ENCODE measurements around the gene HAPLN3. TPM values are rescaled to one million over a fixed set of nuclear protein-coding genes. Genes with fewer than 3 reads are reported as not detected.

HAPLN3 gene
- total RNA-seq, 2 experiments from 2014 or later, result 37.3 to 49.1 TPM

GRCh38 chr15:88859550-88859949 is 35.8 kb downstream of the HAPLN3 start:
- Mint-ChIP-seq H3K36me3 (peaks cover under 1% of the 10 kb centered on the region), H3K27me3 (no peaks in the 10 kb centered on the region), H3K4me3 (no peak overlapping the region), H3K27ac (no peak overlapping the region), H3K4me1 (no peaks in the 10 kb centered on the region), H3K9me3 (ENCODE audit: low read depth) (peaks cover 4% of the 10 kb centered on the region)
- CTCF ChIA-PET, result no interaction called here
- no peak for ATAC-seq
- no peak for DNase-seq

GRCh38 chr15:88858934-88859333 is 36.4 kb downstream of the HAPLN3 start:
- Mint-ChIP-seq H3K4me3 (no peak overlapping the region), H3K27me3 (no peaks in the 10 kb centered on the region), H3K36me3 (peaks cover 2% of the 10 kb centered on the region), H3K9me3 (ENCODE audit: low read depth) (peaks cover 6% of the 10 kb centered on the region), H3K4me1 (no peaks in the 10 kb centered on the region), H3K27ac (no peak overlapping the region)
- CTCF ChIA-PET, result no interaction called here
- DNase-seq (no peak), ATAC-seq (no peak)

- Mint-ChIP-seq H3K4me1 (no peaks in the 10 kb centered on the region), H3K4me3 (no peak overlapping the region), H3K9me3 (ENCODE audit: low read depth) (peaks cover 9% of the 10 kb centered on the region), H3K36me3 (peaks cover 2% of the 10 kb centered on the region), H3K27me3 (no peaks in the 10 kb centered on the region), H3K27ac (no peak overlapping the region)
- CTCF ChIA-PET, result no interaction called here
- DNase-seq (no peak), ATAC-seq (no peak)
Measured at GRCh38 chr15:88852476-88852875, 42.9 kb downstream of the HAPLN3 start.

GRCh38 chr15:88849376-88850072 is 45.8 kb downstream of the HAPLN3 start:
- Mint-ChIP-seq H3K27me3 (no peaks in the 10 kb centered on the region), H3K36me3 (peaks cover 1% of the 10 kb centered on the region), H3K9me3 (ENCODE audit: low read depth) (peaks cover 4% of the 10 kb centered on the region), H3K27ac (no peak overlapping the region), H3K4me1 (peaks cover 4% of the 10 kb centered on the region), H3K4me3 (no peak overlapping the region)
- DNase-seq, result no peak
- CTCF ChIA-PET, result no interaction called here
- no peak for ATAC-seq

GRCh38 chr15:88848203-88848602 is 47.1 kb downstream of the HAPLN3 start:
- ATAC-seq, result no peak
- H3K4me1 Mint-ChIP-seq, result peaks cover 4% of the 10 kb centered on the region
- no peak overlapping the region for H3K27ac Mint-ChIP-seq
- no peaks in the 10 kb centered on the region for H3K27me3 Mint-ChIP-seq
- CTCF ChIA-PET, result no interaction called here
- no peaks in the 10 kb centered on the region for H3K9me3 Mint-ChIP-seq (ENCODE audit: low read depth)
- H3K36me3 Mint-ChIP-seq, result no peaks in the 10 kb centered on the region
- no peak overlapping the region for H3K4me3 Mint-ChIP-seq
- DNase-seq, result no peak

- CTCF ChIA-PET, result no interaction called here
- peaks cover 4% of the 10 kb centered on the region for H3K4me1 Mint-ChIP-seq
- no peak overlapping the region for H3K4me3 Mint-ChIP-seq
- ATAC-seq, result no peak
- no peaks in the 10 kb centered on the region for H3K27me3 Mint-ChIP-seq
- H3K36me3 Mint-ChIP-seq, result no peaks in the 10 kb centered on the region
- DNase-seq, result no peak
- no peaks in the 10 kb centered on the region for H3K9me3 Mint-ChIP-seq (ENCODE audit: low read depth)
- H3K27ac Mint-ChIP-seq, result no peak overlapping the region
Measured at GRCh38 chr15:88847144-88847543, 48.2 kb downstream of the HAPLN3 start.

GRCh38 chr15:88845616-88846015 is 49.7 kb downstream of the HAPLN3 start:
- Mint-ChIP-seq H3K9me3 (ENCODE audit: low read depth) (no peaks in the 10 kb centered on the region), H3K36me3 (no peaks in the 10 kb centered on the region), H3K4me1 (peaks cover 4% of the 10 kb centered on the region), H3K4me3 (no peak overlapping the region), H3K27ac (no peak overlapping the region), H3K27me3 (no peaks in the 10 kb centered on the region)
- CTCF ChIA-PET, result no interaction called here
- ATAC-seq (no peak), DNase-seq (no peak)

GRCh38 chr15:88844749-88845386 is 50.5 kb downstream of the HAPLN3 start:
- Mint-ChIP-seq H3K36me3 (no peaks in the 10 kb centered on the region), H3K4me1 (peaks cover 4% of the 10 kb centered on the region), H3K4me3 (no peak overlapping the region), H3K27ac (no peak overlapping the region), H3K9me3 (ENCODE audit: low read depth) (no peaks in the 10 kb centered on the region), H3K27me3 (no peaks in the 10 kb centered on the region)
- no peak for DNase-seq
- CTCF ChIA-PET, result interaction anchor here (0.6 kb wide), 1 partner anchor 10 kb away, joined by 3 read pairs; no protein-coding TSS in a partner anchor
- no peak for ATAC-seq

GRCh38 chr15:88843334-88843733 is 52.0 kb downstream of the HAPLN3 start:
- Mint-ChIP-seq H3K27ac (no peak overlapping the region), H3K9me3 (ENCODE audit: low read depth) (no peaks in the 10 kb centered on the region), H3K4me1 (peaks cover 4% of the 10 kb centered on the region), H3K27me3 (no peaks in the 10 kb centered on the region), H3K4me3 (no peak overlapping the region), H3K36me3 (no peaks in the 10 kb centered on the region)
- DNase-seq, result no peak
- CTCF ChIA-PET, result no interaction called here
- no peak for ATAC-seq

- H3K4me1 Mint-ChIP-seq, result peaks cover 4% of the 10 kb centered on the region
- H3K4me3 Mint-ChIP-seq, result no peak overlapping the region
- H3K9me3 Mint-ChIP-seq (ENCODE audit: low read depth), result no peaks in the 10 kb centered on the region
- H3K36me3 Mint-ChIP-seq, result no peaks in the 10 kb centered on the region
- ATAC-seq (no peak), DNase-seq (no peak)
- no peak overlapping the region for H3K27ac Mint-ChIP-seq
- CTCF ChIA-PET, result no interaction called here
- H3K27me3 Mint-ChIP-seq, result no peaks in the 10 kb centered on the region
Measured at GRCh38 chr15:88842156-88842555, 53.2 kb downstream of the HAPLN3 start.

GRCh38 chr15:88841236-88841635 is 54.1 kb downstream of the HAPLN3 start:
- ATAC-seq (no peak), DNase-seq (no peak)
- H3K9me3 Mint-ChIP-seq (ENCODE audit: low read depth), result no peaks in the 10 kb centered on the region
- H3K4me1 Mint-ChIP-seq, result peaks cover 4% of the 10 kb centered on the region
- H3K27ac Mint-ChIP-seq, result no peak overlapping the region
- no peaks in the 10 kb centered on the region for H3K36me3 Mint-ChIP-seq
- CTCF ChIA-PET, result no interaction called here
- H3K27me3 Mint-ChIP-seq, result no peaks in the 10 kb centered on the region
- H3K4me3 Mint-ChIP-seq, result no peak overlapping the region

- no peak overlapping the region for H3K4me3 Mint-ChIP-seq
- CTCF ChIA-PET, result no interaction called here
- no peaks in the 10 kb centered on the region for H3K27me3 Mint-ChIP-seq
- peaks cover 2% of the 10 kb centered on the region for H3K4me1 Mint-ChIP-seq
- ATAC-seq (no peak), DNase-seq (no peak)
- H3K36me3 Mint-ChIP-seq, result no peaks in the 10 kb centered on the region
- no peak overlapping the region for H3K27ac Mint-ChIP-seq
- no peaks in the 10 kb centered on the region for H3K9me3 Mint-ChIP-seq (ENCODE audit: low read depth)
Measured at GRCh38 chr15:88839961-88840360, 55.4 kb downstream of the HAPLN3 start.

GRCh38 chr15:88839146-88839545 is 56.2 kb downstream of the HAPLN3 start:
- Mint-ChIP-seq H3K4me3 (no peak overlapping the region), H3K27ac (no peak overlapping the region), H3K27me3 (no peaks in the 10 kb centered on the region), H3K4me1 (no peaks in the 10 kb centered on the region), H3K9me3 (ENCODE audit: low read depth) (no peaks in the 10 kb centered on the region), H3K36me3 (no peaks in the 10 kb centered on the region)
- ATAC-seq, result no peak
- no peak for DNase-seq
- CTCF ChIA-PET, result no interaction called here

- no peaks in the 10 kb centered on the region for H3K4me1 Mint-ChIP-seq
- H3K4me3 Mint-ChIP-seq, result no peak overlapping the region
- no peak overlapping the region for H3K27ac Mint-ChIP-seq
- CTCF ChIA-PET, result no interaction called here
- H3K36me3 Mint-ChIP-seq, result no peaks in the 10 kb centered on the region
- H3K9me3 Mint-ChIP-seq (ENCODE audit: low read depth), result no peaks in the 10 kb centered on the region
- ATAC-seq (no peak), DNase-seq (no peak)
- H3K27me3 Mint-ChIP-seq, result no peaks in the 10 kb centered on the region
Measured at GRCh38 chr15:88838667-88839066, 56.7 kb downstream of the HAPLN3 start.
